Thoracic aorta endothelial cell (primary cell): ENCODE measurements around the gene XYLT1. TPM values are rescaled to one million over a fixed set of nuclear protein-coding genes. Genes with fewer than 3 reads are reported as not detected.

Experiments used
- small RNA-seq: library from RNA; depleted of rRNA; stranded (forward); fragments of <200 nt; gene quantifications from one replicate; pipeline ENCODE3, GENCODE V24; 2012
- total RNA-seq: library from RNA; depleted of rRNA; stranded (reverse); fragments of >200 nt; gene quantifications from 2 replicates; pipeline ENCODE4 v1.2.3, GENCODE V29; 2012

Gene XYLT1, protein sequence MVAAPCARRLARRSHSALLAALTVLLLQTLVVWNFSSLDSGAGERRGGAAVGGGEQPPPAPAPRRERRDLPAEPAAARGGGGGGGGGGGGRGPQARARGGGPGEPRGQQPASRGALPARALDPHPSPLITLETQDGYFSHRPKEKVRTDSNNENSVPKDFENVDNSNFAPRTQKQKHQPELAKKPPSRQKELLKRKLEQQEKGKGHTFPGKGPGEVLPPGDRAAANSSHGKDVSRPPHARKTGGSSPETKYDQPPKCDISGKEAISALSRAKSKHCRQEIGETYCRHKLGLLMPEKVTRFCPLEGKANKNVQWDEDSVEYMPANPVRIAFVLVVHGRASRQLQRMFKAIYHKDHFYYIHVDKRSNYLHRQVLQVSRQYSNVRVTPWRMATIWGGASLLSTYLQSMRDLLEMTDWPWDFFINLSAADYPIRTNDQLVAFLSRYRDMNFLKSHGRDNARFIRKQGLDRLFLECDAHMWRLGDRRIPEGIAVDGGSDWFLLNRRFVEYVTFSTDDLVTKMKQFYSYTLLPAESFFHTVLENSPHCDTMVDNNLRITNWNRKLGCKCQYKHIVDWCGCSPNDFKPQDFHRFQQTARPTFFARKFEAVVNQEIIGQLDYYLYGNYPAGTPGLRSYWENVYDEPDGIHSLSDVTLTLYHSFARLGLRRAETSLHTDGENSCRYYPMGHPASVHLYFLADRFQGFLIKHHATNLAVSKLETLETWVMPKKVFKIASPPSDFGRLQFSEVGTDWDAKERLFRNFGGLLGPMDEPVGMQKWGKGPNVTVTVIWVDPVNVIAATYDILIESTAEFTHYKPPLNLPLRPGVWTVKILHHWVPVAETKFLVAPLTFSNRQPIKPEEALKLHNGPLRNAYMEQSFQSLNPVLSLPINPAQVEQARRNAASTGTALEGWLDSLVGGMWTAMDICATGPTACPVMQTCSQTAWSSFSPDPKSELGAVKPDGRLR
- 0.66 and 2.2 TPM in 2 replicates for total RNA-seq

DNA sequence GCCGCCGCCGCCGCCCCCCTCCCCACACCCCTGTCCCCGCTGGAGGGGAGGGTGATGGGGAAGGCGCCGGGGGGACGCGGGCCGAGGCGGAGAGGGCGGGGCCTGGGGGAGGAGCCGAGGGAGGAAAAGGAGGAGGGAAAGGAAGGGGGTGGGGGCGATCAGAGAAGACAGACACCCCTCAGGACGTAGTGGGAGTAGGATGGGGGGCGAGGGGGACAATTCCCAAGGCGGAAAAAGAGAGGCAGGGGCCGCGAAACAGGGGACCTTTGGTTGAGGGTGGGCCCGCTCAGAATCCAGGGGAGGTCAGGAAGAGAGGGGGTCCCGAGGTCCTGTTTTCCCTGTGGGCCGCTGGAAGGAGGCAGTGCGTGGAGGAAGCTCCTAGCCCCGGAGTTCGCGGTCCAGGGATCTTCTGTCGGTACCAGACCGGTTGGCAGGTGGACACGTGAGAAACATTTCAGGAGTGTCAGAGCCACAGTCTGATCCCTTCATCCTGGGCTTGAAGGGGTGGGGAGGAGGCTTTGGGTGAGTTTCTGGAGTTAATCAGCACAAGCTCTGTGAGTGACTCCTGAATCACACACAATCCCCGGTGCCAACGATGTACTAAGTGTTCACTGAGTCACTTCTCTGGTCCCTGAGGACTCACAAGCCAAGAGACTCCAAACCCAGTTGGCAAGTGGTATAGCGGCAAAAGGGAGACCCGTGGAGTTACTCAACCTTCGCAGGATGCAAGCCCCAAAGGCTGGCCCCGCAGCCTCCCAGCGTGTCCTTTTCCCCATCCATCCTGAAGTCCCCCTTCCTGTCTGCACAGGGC lies at the start of gene XYLT1:
XYLT1 (minus strand) TSS at position 53 of the 811 bp plus-strand sequence. CDS start 164 bp downstream, outside the sequence.

Small RNA genes lying within 50 kb of the gene (small RNA-seq; reads per million reads assigned to genes)
- gene AC109446.1, result not detected
